Measurements from ENCODE around the gene RETN. TPM values are rescaled to one million over a fixed set of nuclear protein-coding genes. Genes with fewer than 3 reads are reported as not detected.

RETN gene
- total RNA-seq, 2 experiments from 2014 or later = not detected

- Histone ChIP-seq H3K9me3 (ENCODE audit: control insufficient read depth in 1 of 2, insufficient read depth in 1 of 2, low read length in 2 of 2) (no peaks in the 10 kb centered on the region), H3K4me1 (ENCODE audit: insufficient read depth, low read length) (peaks cover 16% of the 10 kb centered on the region), H3K36me3 (ENCODE audit: insufficient read depth, low read length) (no peaks in the 10 kb centered on the region), H3K27ac (ENCODE audit: low read depth in 1 of 2, low read length in 2 of 2) (no peak overlapping the region), H3K4me3 (ENCODE audit: low read length) (no peak overlapping the region), H3K27me3 (ENCODE audit: control insufficient read depth in 1 of 2, insufficient read depth in 2 of 2, low read length in 2 of 2) (peaks cover 0 to 8% of the 10 kb centered on the region in 2 experiments)
- peaks cover 15% of the 10 kb centered on the region for H3K27me3 Mint-ChIP-seq
- H3K4me3 Mint-ChIP-seq = no peak overlapping the region
- ChIA-PET CTCF (interaction anchor here (1.2 kb wide), 1 partner anchor 18 kb away, joined by 4 read pairs; the partner anchor contains the start of gene TRAPPC5), POLR2A (no interaction called here)
- H3K36me3 Mint-ChIP-seq (ENCODE audit: low read depth) = no peaks in the 10 kb centered on the region
- peaks cover 16% of the 10 kb centered on the region for H3K4me1 Mint-ChIP-seq (ENCODE audit: low read depth)
- no peak overlapping the region for H3K27ac Mint-ChIP-seq
- DNase-seq (no peak), ATAC-seq (ENCODE audit: poor library complexity) (no peak)
- intact Hi-C loops (cut with DNase I, micrococcal nuclease) = no loop called here
- no peaks in the 10 kb centered on the region for H3K9me3 Mint-ChIP-seq
- no peak for TF ChIP-seq CTCF (IDR thresholded peaks at IDR 0.05)
Observed at GRCh38 chr19:7698583-7698982, 29.7 kb downstream of the RETN start.

DNA sequence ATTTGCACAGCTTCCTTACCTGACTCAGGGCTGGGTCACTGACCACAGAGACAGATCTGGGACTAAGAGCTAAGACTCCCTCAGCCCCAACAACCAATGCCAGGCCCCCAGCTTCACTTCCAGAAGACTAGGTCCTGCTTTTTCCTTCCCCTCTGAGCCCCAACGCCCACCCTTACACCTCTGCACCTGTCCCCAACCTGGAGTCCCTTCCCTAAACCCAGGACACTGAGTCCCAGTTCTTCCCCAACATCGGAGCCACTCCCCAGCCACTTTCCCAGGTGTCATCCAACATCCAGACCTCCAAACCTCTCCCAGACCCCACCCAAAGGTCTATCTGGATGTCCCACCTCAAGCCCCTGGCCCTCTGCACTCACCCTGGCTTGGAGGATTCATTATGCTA is 30.2 kb downstream of the RETN start:
- DNase-seq (no peak), ATAC-seq (ENCODE audit: poor library complexity) (no peak)
- Histone ChIP-seq H3K9me3 (ENCODE audit: control insufficient read depth in 1 of 2, insufficient read depth in 1 of 2, low read length in 2 of 2) (no peaks in the 10 kb centered on the region), H3K27me3 (ENCODE audit: control insufficient read depth in 1 of 2, insufficient read depth in 2 of 2, low read length in 2 of 2) (peaks cover 0 to 8% of the 10 kb centered on the region in 2 experiments), H3K27ac (ENCODE audit: low read depth in 1 of 2, low read length in 2 of 2) (no peak overlapping the region), H3K36me3 (ENCODE audit: insufficient read depth, low read length) (no peaks in the 10 kb centered on the region), H3K4me1 (ENCODE audit: insufficient read depth, low read length) (peaks cover 19% of the 10 kb centered on the region), H3K4me3 (ENCODE audit: low read length) (no peak overlapping the region)
- intact Hi-C loops (cut with DNase I, micrococcal nuclease) = no loop called here
- Mint-ChIP-seq H3K27ac (no peak overlapping the region), H3K4me3 (no peak overlapping the region), H3K36me3 (ENCODE audit: low read depth) (no peaks in the 10 kb centered on the region), H3K4me1 (ENCODE audit: low read depth) (peaks cover 16% of the 10 kb centered on the region), H3K27me3 (peaks cover 15% of the 10 kb centered on the region), H3K9me3 (no peaks in the 10 kb centered on the region)
- POLR2A ChIA-PET = no interaction called here
- TF ChIP-seq CTCF (IDR thresholded peaks at IDR 0.05) = no peak
- CTCF ChIA-PET = interaction anchor here (1.2 kb wide), 1 partner anchor 18 kb away, joined by 4 read pairs; the partner anchor contains the start of gene TRAPPC5

DNA sequence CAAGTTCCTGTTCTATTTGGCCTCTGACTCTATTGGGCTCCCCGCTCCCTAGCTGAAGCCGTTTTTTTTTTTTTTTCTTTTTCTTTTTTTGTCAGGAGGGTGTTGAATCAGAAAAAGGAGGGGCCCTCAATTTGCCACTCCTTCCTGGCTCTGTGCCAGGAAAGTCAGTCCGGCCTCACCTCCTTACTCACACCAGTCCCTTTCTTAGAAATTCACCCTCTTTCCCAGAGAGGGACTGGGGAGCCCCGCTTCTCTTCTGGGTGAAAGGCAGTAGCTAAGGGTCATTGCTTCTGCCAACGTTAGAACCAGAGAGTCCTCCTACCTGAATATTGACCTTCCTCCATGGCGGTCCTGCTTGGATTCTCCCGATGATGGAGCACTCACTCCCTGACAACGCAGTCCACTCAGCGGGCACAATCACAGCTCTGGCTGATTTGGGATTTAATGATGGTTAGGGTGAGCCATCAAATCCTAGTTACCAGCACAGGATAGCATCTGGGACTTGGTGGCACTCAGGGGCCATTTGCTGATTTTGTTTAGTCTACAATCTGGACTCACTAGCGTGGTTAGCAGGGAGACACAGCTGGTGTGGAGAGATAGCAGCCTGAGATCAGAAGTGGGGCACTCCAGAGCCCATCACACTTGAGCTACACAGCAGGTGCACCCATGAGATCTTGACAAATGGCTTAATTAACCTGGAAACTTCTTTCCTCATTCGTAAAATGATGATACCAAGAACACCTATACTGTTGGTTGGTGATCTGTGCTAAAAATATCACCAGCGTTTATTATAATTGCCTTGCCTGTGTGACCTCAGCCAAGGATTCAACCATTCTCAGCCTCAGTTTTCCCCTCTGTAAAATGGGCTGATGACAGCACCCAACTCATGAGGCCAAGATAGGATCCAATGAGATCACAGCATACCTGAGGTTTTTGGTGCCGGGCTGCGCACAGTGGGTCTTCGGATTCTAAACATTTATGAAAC is 30.9 kb downstream of the RETN start:
- no peaks in the 10 kb centered on the region for H3K9me3 ChIP-seq (ENCODE audit: control insufficient read depth in 1 of 2, insufficient read depth in 1 of 2, low read length in 2 of 2)
- no peak overlapping the region for H3K4me3 ChIP-seq (ENCODE audit: low read length)
- H3K9me3 Mint-ChIP-seq = no peaks in the 10 kb centered on the region
- TF ChIP-seq CTCF (IDR thresholded peaks at IDR 0.05) = no peak
- peaks cover 19% of the 10 kb centered on the region for H3K4me1 ChIP-seq (ENCODE audit: insufficient read depth, low read length)
- peaks cover 0 to 8% of the 10 kb centered on the region in 2 experiments for H3K27me3 ChIP-seq (ENCODE audit: control insufficient read depth in 1 of 2, insufficient read depth in 2 of 2, low read length in 2 of 2)
- H3K27ac Mint-ChIP-seq = no peak overlapping the region
- intact Hi-C loops (cut with DNase I, micrococcal nuclease) = no loop called here
- no peak overlapping the region for H3K27ac ChIP-seq (ENCODE audit: low read depth in 1 of 2, low read length in 2 of 2)
- CTCF ChIA-PET = interaction anchor here (1.2 kb wide), 1 partner anchor 19 kb away, joined by 4 read pairs; the partner anchor contains the start of gene TRAPPC5
- DNase-seq (peak in 2 of 14 experiments; percentile 34 to 44), ATAC-seq (ENCODE audit: poor library complexity) (no peak)
- H3K36me3 Mint-ChIP-seq (ENCODE audit: low read depth) = no peaks in the 10 kb centered on the region
- POLR2A ChIA-PET = no interaction called here
- peaks cover 19% of the 10 kb centered on the region for H3K4me1 Mint-ChIP-seq (ENCODE audit: low read depth)
- no peaks in the 10 kb centered on the region for H3K36me3 ChIP-seq (ENCODE audit: insufficient read depth, low read length)
- H3K27me3 Mint-ChIP-seq = peaks cover 15% of the 10 kb centered on the region
- no peak overlapping the region for H3K4me3 Mint-ChIP-seq
